Measurements from ENCODE around the gene TLX3. TPM values are rescaled to one million over a fixed set of nuclear protein-coding genes. Genes with fewer than 3 reads are reported as not detected.

Gene TLX3
- total RNA-seq, 1 experiment from 2014 or later = not detected

DNA sequence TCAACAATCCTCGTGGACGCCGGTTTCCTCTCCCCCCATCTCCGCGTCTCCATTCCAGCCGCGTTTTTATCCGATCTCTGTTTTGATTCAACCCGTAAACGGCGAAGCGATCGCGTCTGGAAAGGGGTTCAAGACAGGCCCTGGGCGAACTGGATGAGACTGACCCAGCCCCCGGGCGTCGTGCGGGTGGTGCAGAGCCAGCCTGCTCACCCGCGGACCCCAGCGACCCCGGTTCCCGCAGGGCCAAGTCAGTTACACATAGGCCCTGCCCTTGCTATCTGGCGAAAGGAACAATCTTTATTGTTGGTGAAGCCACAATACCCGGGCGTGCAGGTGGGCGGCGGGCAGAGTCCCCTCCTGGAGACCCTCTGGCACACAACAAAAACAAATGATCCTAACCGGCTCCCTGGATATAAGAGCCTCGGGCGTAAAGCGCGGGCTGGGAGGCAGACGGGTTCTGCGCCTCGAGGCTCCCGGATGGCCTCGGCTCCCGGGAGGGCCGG lies 1.8 kb downstream of the TLX3 start:
- Histone ChIP-seq H3K9ac (ENCODE audit: extremely low read depth, insufficient read length, low read length) (no peak overlapping the region), H3K27ac (ENCODE audit: insufficient read length, low read depth, low read length) (no peak overlapping the region), H4K8ac (replicated peaks; ENCODE audit: insufficient read length, low read depth, low read length) (no peak overlapping the region), H4K5ac (ENCODE audit: insufficient read length, low read depth, low read length) (no peak overlapping the region), H2AFZ (ENCODE audit: low read length) (no peak overlapping the region), H2AK5ac (ENCODE audit: insufficient read length, low read length) (no peak overlapping the region), H3K79me1 (ENCODE audit: insufficient read depth, low read depth, low read length, poor library complexity, severe bottlenecking) (no peaks in the 10 kb centered on the region), H3K18ac (ENCODE audit: insufficient read length, low read depth, low read length) (no peak overlapping the region), H4K91ac (ENCODE audit: insufficient read length, low read depth, low read length) (no peak overlapping the region), H4K20me1 (ENCODE audit: control insufficient read depth, insufficient read depth, insufficient read length) (no peaks in the 10 kb centered on the region), H3K23ac (ENCODE audit: insufficient read length, low read depth, low read length) (no peak overlapping the region), H3K27me3 (ENCODE audit: insufficient read depth, low read length) (peaks cover 95% of the 10 kb centered on the region), H3K23me2 (ENCODE audit: insufficient read length, low read depth, low read length, poor library complexity, severe bottlenecking) (peaks cover 10% of the 10 kb centered on the region), H3K4me2 (ENCODE audit: insufficient read depth, insufficient read length, low read length) (peak overlapping the region; percentile 60), H3K4ac (ENCODE audit: low read depth, low read length) (no peak overlapping the region), H2BK15ac (ENCODE audit: low read depth, low read length) (no peak overlapping the region), H2BK5ac (ENCODE audit: insufficient read length, low read length) (no peak overlapping the region), H2BK20ac (ENCODE audit: low read depth, low read length, poor library complexity, severe bottlenecking) (no peak overlapping the region), H2BK120ac (ENCODE audit: low read depth, low read length, poor library complexity, severe bottlenecking) (no peak overlapping the region), H3K56ac (ENCODE audit: insufficient read length, low read depth, low read length) (no peak overlapping the region), H2BK12ac (ENCODE audit: insufficient read length, low read depth, low read length) (no peak overlapping the region), H3T11ph (ENCODE audit: low read length) (no peak overlapping the region), H3K79me2 (ENCODE audit: insufficient read depth, low read length) (no peaks in the 10 kb centered on the region), H3K9me3 (ENCODE audit: control insufficient read depth, low read depth, low read length) (no peaks in the 10 kb centered on the region), H3K4me1 (ENCODE audit: insufficient read depth, low read length) (no peaks in the 10 kb centered on the region), H3K14ac (ENCODE audit: insufficient read depth, low read length) (no peak overlapping the region)
- TF ChIP-seq CTCF (conservative IDR thresholded peaks at IDR 0.05) = no peak
- DNase-seq = no peak
- peaks cover 0 to 1% (median 0%) of the 10 kb centered on the region in 3 experiments; a peak in 1 of 7 replicates for H3K36me3 Mint-ChIP-seq (ENCODE audit: insufficient read depth in 1 of 3, low read depth in 3 of 3)
- H3K4me3 Mint-ChIP-seq = peak overlapping the region in 1 of 2 experiments; percentile 75; a peak in 3 of 5 replicates
- WGBS (ENCODE audit: extremely low coverage, insufficient read length, low lambda C conversion rate) = no CpG with 5 or more reads among the region's 41 CpGs
- no peak overlapping the region for H3K27ac Mint-ChIP-seq
- peaks cover 98% of the 10 kb centered on the region for H3K27me3 Mint-ChIP-seq (ENCODE audit: low read depth)
- peaks cover 15 to 50% of the 10 kb centered on the region in 2 experiments for H3K4me1 Mint-ChIP-seq
- peaks cover 5 to 11% of the 10 kb centered on the region in 2 experiments; a peak in 4 of 5 replicates for H3K9me3 Mint-ChIP-seq
